CD4-positive, alpha-beta T cell (primary cell): Measurements from ENCODE around the gene TLCD3A. TPM values are rescaled to one million over a fixed set of nuclear protein-coding genes. Genes with fewer than 3 reads are reported as not detected.

ENCODE experiments used
- ATAC-seq: fragments of 200-7000 bp; cut with Tn5 transposase; one replicate; pipeline ENCODE4 v1.10.0; 2022; ENCODE audit warnings: mild to moderate bottlenecking; ENCODE audit not compliant: poor library complexity
- CTCF ChIA-PET: fragments of 350-600 bp; sonication (Branson Sonifier 250); formaldehyde crosslinking; loops from one replicate; lab custom pipeline; 2021; ENCODE audit warnings: antibody characterized with exemption, inconsistent platforms; lab: Charles Lee
- POLR2A ChIA-PET: fragments of 350-600 bp; sonication (Branson Sonifier 250); formaldehyde crosslinking; loops from one replicate; lab custom pipeline; 2021; ENCODE audit warnings: antibody characterized with exemption, inconsistent platforms; lab: Charles Lee
- DNase-seq, 14 experiments: peaks; one replicate each; pipeline ENCODE4 v3.0.0-alpha.2; 2013 to 2020; ENCODE audit warnings: mixed read lengths in 2 of 14
- H3K27ac ChIP-seq, 2 donors: one replicate each; pipeline versions ENCODE4 v1.5.1 to v1.7.0; 2013; ENCODE audit warnings: low read length in 2 of 2, low read depth in 1 of 2, mild to moderate bottlenecking in 1 of 2
- H3K27me3 ChIP-seq, 2 experiments: 1 replicate in 1 of 2; 2 replicates in 1 of 2; pipeline versions ENCODE4 v1.6.1 to v1.7.0; 2013; ENCODE audit warnings: low read length in 2 of 2, control low read depth in 1 of 2, mild to moderate bottlenecking in 1 of 2, moderate library complexity in 1 of 2; ENCODE audit not compliant: insufficient read depth in 2 of 2, control insufficient read depth in 1 of 2
- H3K36me3 ChIP-seq: one replicate; pipeline ENCODE4 v1.6.1; 2013; ENCODE audit warnings: low read length, control low read depth; ENCODE audit not compliant: insufficient read depth
- H3K4me1 ChIP-seq: one replicate; pipeline ENCODE4 v1.6.1; 2013; ENCODE audit warnings: low read length, control low read depth; ENCODE audit not compliant: insufficient read depth
- H3K4me3 ChIP-seq: one replicate; pipeline ENCODE4 v1.5.1; 2013; ENCODE audit warnings: mild to moderate bottlenecking, low read length, moderate library complexity
- H3K9me3 ChIP-seq, 2 experiments: 1 replicate in 1 of 2; 2 replicates in 1 of 2; pipeline versions ENCODE4 v1.6.1 to v1.7.0; 2013; ENCODE audit warnings: low read length in 2 of 2, mild to moderate bottlenecking in 2 of 2, control low read depth in 1 of 2, moderate library complexity in 1 of 2; ENCODE audit not compliant: control insufficient read depth in 1 of 2, insufficient read depth in 1 of 2
- H3K27ac Mint-ChIP-seq: one replicate; pipeline ENCODE4 v1.8.0; 2020; ENCODE audit warnings: mixed read lengths
- H3K27me3 Mint-ChIP-seq: one replicate; pipeline ENCODE4 v1.8.0; 2021; ENCODE audit warnings: mixed read lengths
- H3K36me3 Mint-ChIP-seq: one replicate; pipeline ENCODE4 v1.8.0; 2021; ENCODE audit warnings: low read depth, mixed read lengths
- H3K4me1 Mint-ChIP-seq: one replicate; pipeline ENCODE4 v1.8.0; 2021; ENCODE audit warnings: low read depth, mixed read lengths
- H3K4me3 Mint-ChIP-seq: one replicate; pipeline ENCODE4 v1.8.0; 2020; ENCODE audit warnings: mild to moderate bottlenecking, mixed read lengths
- H3K9me3 Mint-ChIP-seq: one replicate; pipeline ENCODE4 v1.8.0; 2020; ENCODE audit warnings: mixed read lengths
- CTCF ChIP-seq: fragments of 200-600 bp; IDR thresholded peaks from one replicate; pipeline ENCODE4 v1.8.0; 2022; ENCODE audit warnings: antibody characterized with exemption, mild to moderate bottlenecking
- intact Hi-C, 2 experiments: fragments of 100-400 bp; cut with DNase I in 1 of 2; cut with micrococcal nuclease in 1 of 2; formaldehyde crosslinking; loops; one replicate each; pipeline versions ENCODE4 v1.15.1 to v1.9.0; 2023 to 2025; cut with DNase I, micrococcal nuclease
- total RNA-seq, 174 experiments: library from RNA in 2 of 174; stranded (reverse) in 2 of 174; gene quantifications; one replicate each; pipeline ENCODE4 v1.2.3 and lab custom pipeline; 2021 to 2026

TLCD3A gene
- total RNA-seq, 2 experiments from 2014 or later, result 0.63 to 0.75 TPM

- Histone ChIP-seq H3K27ac (no peak overlapping the region), H3K27me3 (peaks cover 8 to 13% of the 10 kb centered on the region in 2 experiments), H3K4me3 (peak overlapping the region; percentile 38), H3K4me1 (peaks cover 14% of the 10 kb centered on the region), H3K36me3 (no peaks in the 10 kb centered on the region), H3K9me3 (no peaks in the 10 kb centered on the region)
- H3K36me3 Mint-ChIP-seq, result no peaks in the 10 kb centered on the region
- H3K9me3 Mint-ChIP-seq, result no peaks in the 10 kb centered on the region
- H3K27ac Mint-ChIP-seq, result no peak overlapping the region
- ATAC-seq, result peak; percentile 47
- ChIA-PET CTCF (no interaction called here), POLR2A (interaction anchor here (1.1 to 1.3 kb wide), 2 partner anchors 19 to 49 kb away, joined by 3 to 4 read pairs; partner anchors contain the start of genes GLOD4 and MRM3)
- H3K4me1 Mint-ChIP-seq, result peaks cover 7% of the 10 kb centered on the region
- peak in 7 of 14 experiments; percentile 1 to 49 (median 33) for DNase-seq
- peak overlapping the region; percentile 87 for H3K4me3 Mint-ChIP-seq
- TF ChIP-seq CTCF, result no peak
- intact Hi-C loops, result loop anchor here in 1 of 2 experiments (2.0 kb wide), 1 partner anchor 18 kb away; no protein-coding TSS in a partner anchor
- H3K27me3 Mint-ChIP-seq, result peaks cover 24% of the 10 kb centered on the region
Measured at GRCh38 chr17:732902-733720, 715 bp downstream of the TLCD3A start.

GRCh38 chr17:733743-734142 lies 1.3 kb downstream of the TLCD3A start:
- Histone ChIP-seq H3K27me3 (peaks cover 8 to 13% of the 10 kb centered on the region in 2 experiments), H3K27ac (no peak overlapping the region), H3K9me3 (no peaks in the 10 kb centered on the region), H3K4me3 (no peak overlapping the region), H3K4me1 (peaks cover 14% of the 10 kb centered on the region), H3K36me3 (no peaks in the 10 kb centered on the region)
- intact Hi-C loops, result loop anchor here in 1 of 2 experiments (2.0 kb wide), 1 partner anchor 17 kb away; no protein-coding TSS in a partner anchor
- no peak for TF ChIP-seq CTCF
- no peaks in the 10 kb centered on the region for H3K36me3 Mint-ChIP-seq
- no peaks in the 10 kb centered on the region for H3K9me3 Mint-ChIP-seq
- no peak for ATAC-seq
- POLR2A ChIA-PET, result interaction anchor here (1.1 to 1.3 kb wide), 2 partner anchors 20 to 48 kb away, joined by 3 to 4 read pairs; partner anchors contain the start of genes GLOD4 and MRM3
- DNase-seq, result no peak
- H3K27ac Mint-ChIP-seq, result no peak overlapping the region
- CTCF ChIA-PET, result no interaction called here
- peak overlapping the region; percentile 87 for H3K4me3 Mint-ChIP-seq
- peaks cover 19% of the 10 kb centered on the region for H3K27me3 Mint-ChIP-seq
- H3K4me1 Mint-ChIP-seq, result peaks cover 7% of the 10 kb centered on the region

- intact Hi-C loops, result no loop called here
- Mint-ChIP-seq H3K27ac (no peak overlapping the region), H3K27me3 (no peaks in the 10 kb centered on the region), H3K4me3 (no peak overlapping the region), H3K9me3 (no peaks in the 10 kb centered on the region), H3K4me1 (peaks cover 15% of the 10 kb centered on the region), H3K36me3 (peaks cover 5% of the 10 kb centered on the region)
- TF ChIP-seq CTCF, result no peak
- Histone ChIP-seq H3K9me3 (no peaks in the 10 kb centered on the region), H3K4me3 (no peak overlapping the region), H3K4me1 (peaks cover 11% of the 10 kb centered on the region), H3K27ac (no peak overlapping the region), H3K27me3 (no peaks in the 10 kb centered on the region), H3K36me3 (no peaks in the 10 kb centered on the region)
- ATAC-seq (no peak), DNase-seq (no peak)
- ChIA-PET POLR2A (no interaction called here), CTCF (no interaction called here)
Measured at GRCh38 chr17:737561-738113, 5.2 kb downstream of the TLCD3A start.
